HUES48 (cell line): Measurements from ENCODE around the gene UBAP1.
"Not testable (repeated sequence)": the region's sequence is repeated elsewhere in the genome, so short reads cannot be mapped to it uniquely, and the experiment has no call there.

ENCODE experiments used
- H3K27ac ChIP-seq: one replicate; pipeline ENCODE4 v1.7.0; 2013; ENCODE audit warnings: low read depth, low read length, inconsistent platforms
- H3K27me3 ChIP-seq: 2 replicates; pipeline ENCODE4 v1.6.1; 2013; ENCODE audit warnings: mild to moderate bottlenecking, low read length; ENCODE audit not compliant: control insufficient read depth, insufficient read depth
- H3K36me3 ChIP-seq: 2 replicates; pipeline ENCODE4 v1.6.1; 2013; ENCODE audit warnings: low read length; ENCODE audit not compliant: control insufficient read depth, insufficient read depth
- H3K4me1 ChIP-seq: 2 replicates; pipeline ENCODE4 v1.6.1; 2013; ENCODE audit warnings: mild to moderate bottlenecking, low read length; ENCODE audit not compliant: control insufficient read depth, insufficient read depth
- H3K4me3 ChIP-seq: 2 replicates; pipeline ENCODE4 v1.5.1; 2013; ENCODE audit warnings: mild to moderate bottlenecking, low read depth, low read length
- H3K9ac ChIP-seq: 2 replicates; pipeline ENCODE4 v1.6.1; 2013; ENCODE audit warnings: mild to moderate bottlenecking, low read depth, low read length, moderate library complexity
- H3K9me3 ChIP-seq: 2 replicates; pipeline ENCODE4 v1.6.1; 2013; ENCODE audit warnings: low read length; ENCODE audit not compliant: control insufficient read depth, insufficient read depth

The UBAP1 gene

GRCh38 chr9:34301064-34301463, 122.2 kb downstream of the UBAP1 start:
- H3K9ac ChIP-seq, H3K4me1 ChIP-seq, H3K27ac ChIP-seq, H3K27me3 ChIP-seq, H3K9me3 ChIP-seq, H3K36me3 ChIP-seq, H3K4me3 ChIP-seq: not testable (repeated sequence)
